Loucy (cell line): Measurements from ENCODE around the gene BABAM2.

ENCODE experiments used
- EZH2phosphoT487 ChIP-seq: fragments of 200-600 bp; IDR thresholded peaks from 2 replicates; pipeline ENCODE4 v1.6.1; 2018; ENCODE audit warnings: antibody characterized with exemption, mild to moderate bottlenecking, moderate library complexity, borderline replicate concordance
- TF ChIP-seq, protein P1 (sequence below): fragments of 200-600 bp; sonication (generic); conservative IDR thresholded peaks from 2 replicates; pipeline ENCODE4 v1.5.1; 2014; ENCODE audit warnings: mild to moderate bottlenecking, antibody characterized with exemption, low read length

- TF ChIP-seq, protein P1, sequence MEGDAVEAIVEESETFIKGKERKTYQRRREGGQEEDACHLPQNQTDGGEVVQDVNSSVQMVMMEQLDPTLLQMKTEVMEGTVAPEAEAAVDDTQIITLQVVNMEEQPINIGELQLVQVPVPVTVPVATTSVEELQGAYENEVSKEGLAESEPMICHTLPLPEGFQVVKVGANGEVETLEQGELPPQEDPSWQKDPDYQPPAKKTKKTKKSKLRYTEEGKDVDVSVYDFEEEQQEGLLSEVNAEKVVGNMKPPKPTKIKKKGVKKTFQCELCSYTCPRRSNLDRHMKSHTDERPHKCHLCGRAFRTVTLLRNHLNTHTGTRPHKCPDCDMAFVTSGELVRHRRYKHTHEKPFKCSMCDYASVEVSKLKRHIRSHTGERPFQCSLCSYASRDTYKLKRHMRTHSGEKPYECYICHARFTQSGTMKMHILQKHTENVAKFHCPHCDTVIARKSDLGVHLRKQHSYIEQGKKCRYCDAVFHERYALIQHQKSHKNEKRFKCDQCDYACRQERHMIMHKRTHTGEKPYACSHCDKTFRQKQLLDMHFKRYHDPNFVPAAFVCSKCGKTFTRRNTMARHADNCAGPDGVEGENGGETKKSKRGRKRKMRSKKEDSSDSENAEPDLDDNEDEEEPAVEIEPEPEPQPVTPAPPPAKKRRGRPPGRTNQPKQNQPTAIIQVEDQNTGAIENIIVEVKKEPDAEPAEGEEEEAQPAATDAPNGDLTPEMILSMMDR: no peak
- TF ChIP-seq EZH2phosphoT487: no peak
These were observed 142.3 kb downstream of the BABAM2 start for GRCh38 chr2:28032816-28033215.
